ENCODE data around the gene RBCK1.
"Not testable (repeated sequence)": the region's sequence is repeated elsewhere in the genome, so short reads cannot be mapped to it uniquely, and the experiment has no call there.

The RBCK1 gene

GRCh38 chr20:407953-408842 is at the start of gene RBCK1:
Gene RBCK1, plus strand, starts transcription at chr20:408299. Its CDS starts 459 bp downstream, at chr20:408758.
- DNase-seq (ENCODE audit: low read depth in 1 of 2, low spot score in 1 of 2) = peak; percentile 85 to 89

GRCh38 chr20:358891-359555 is 49.1 kb upstream of the RBCK1 start:
- no peak for DNase-seq (ENCODE audit: low read depth in 1 of 2, low spot score in 1 of 2)

GRCh38 chr20:361561-361960 is 46.5 kb upstream of the RBCK1 start:
- DNase-seq (ENCODE audit: low read depth in 1 of 2, low spot score in 1 of 2) = no peak

- no peak for DNase-seq (ENCODE audit: low read depth in 1 of 2, low spot score in 1 of 2)
Measured at GRCh38 chr20:362271-363254, 45.5 kb upstream of the RBCK1 start.

DNA sequence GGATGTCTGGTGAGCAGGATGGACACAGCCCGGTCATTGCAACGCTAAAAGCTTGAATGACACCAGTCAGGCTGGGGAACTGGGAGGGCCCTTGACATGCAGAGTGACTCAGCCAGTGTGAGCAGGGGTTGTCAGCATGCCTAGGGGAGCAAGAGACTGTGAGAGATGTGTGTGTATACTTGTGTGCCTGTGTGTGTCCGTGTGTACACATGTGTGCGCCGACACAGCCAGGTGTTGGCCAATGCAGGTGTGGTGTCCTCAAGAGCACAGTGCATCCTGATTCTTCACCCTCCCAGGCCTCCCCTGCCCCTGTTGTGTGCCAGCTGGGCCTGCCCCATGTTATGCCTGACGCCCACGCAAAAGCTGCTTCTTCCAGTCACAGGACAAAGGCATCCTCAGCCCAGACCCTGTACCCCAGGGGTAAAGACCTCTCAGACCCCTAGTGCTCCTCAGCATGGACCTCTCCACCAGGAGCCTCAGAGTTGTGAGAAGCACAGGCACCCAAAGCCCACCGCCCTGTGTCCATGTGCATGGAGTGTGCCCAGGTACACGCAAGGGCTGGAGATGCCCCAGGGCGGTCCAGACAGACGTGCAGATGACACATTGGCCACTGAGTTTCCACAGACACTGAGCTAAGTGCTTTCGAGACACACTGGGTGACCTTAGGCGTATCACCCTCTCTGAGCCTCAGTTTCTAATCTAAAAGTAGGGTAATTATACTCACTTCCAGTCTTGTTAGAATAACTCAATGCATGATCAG is 44.6 kb upstream of the RBCK1 start:
- DNase-seq (ENCODE audit: low read depth in 1 of 2, low spot score in 1 of 2) = no peak

GRCh38 chr20:364905-365794 is 42.9 kb upstream of the RBCK1 start:
- DNase-seq (ENCODE audit: low read depth in 1 of 2, low spot score in 1 of 2) = no peak

GRCh38 chr20:366041-366718 is 41.9 kb upstream of the RBCK1 start:
- DNase-seq (ENCODE audit: low read depth in 1 of 2, low spot score in 1 of 2) = no peak

DNA sequence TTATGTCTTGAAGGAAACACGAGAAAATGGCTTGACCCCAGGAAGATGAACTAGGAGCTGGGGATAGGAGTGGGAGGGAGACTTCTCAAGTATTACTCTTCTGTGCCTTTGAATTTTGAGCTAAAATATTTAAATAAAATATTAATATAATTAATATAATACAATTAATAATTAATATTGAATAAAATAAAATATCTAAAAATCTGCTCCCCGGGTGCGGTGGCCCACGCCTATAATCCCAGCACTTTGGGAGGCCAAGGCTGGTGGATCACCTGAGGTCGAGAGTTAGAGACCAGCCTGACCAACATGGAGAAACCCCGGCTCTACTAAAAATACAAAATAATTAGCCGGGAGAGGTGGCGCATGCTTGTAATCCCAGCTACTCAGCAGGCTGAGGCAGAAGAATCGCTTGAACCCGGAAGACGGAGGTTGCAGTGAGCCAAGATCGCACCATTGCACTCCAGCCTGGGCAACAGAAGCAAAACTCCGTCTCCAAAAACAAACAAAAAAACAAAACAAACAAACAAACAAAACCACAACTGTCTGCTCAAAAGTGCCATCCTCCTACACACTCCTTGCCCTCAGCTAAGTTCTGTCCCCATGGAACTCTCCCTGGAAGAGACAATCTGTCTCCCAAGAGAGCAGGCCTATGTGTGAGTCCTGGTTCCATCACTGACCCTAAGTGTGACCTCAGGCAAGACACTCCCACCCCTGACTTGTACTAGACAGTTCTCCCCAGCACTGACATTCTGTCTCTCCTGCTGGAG is 41.2 kb upstream of the RBCK1 start:
- no peak for DNase-seq (ENCODE audit: low read depth in 1 of 2, low spot score in 1 of 2)

- DNase-seq (ENCODE audit: low read depth in 1 of 2, low spot score in 1 of 2) = no peak
Measured at GRCh38 chr20:367486-367887, 40.6 kb upstream of the RBCK1 start.

DNA sequence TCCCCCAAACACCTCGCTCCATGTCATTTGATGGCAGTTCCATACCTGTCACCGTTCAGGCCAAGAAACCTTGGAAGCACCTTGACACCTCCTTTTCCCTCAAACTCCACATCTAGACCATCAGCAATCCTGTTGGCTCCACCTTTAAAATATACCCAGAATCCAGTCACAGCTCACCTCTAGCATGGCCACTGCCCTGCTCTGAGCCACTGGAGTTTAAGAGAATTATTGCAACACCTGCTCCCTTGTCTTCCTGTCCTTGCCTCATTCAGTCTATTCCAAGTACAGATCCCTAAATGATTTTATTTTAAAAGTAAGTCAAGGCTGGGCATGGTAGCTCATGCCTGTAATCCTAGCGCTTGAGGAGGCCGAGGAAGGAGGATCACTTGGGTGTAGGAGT is 39.2 kb upstream of the RBCK1 start:
- no peak for DNase-seq (ENCODE audit: low read depth in 1 of 2, low spot score in 1 of 2)

- no peak for DNase-seq (ENCODE audit: low read depth in 1 of 2, low spot score in 1 of 2)
Measured at GRCh38 chr20:370151-370600, 37.9 kb upstream of the RBCK1 start.

DNA sequence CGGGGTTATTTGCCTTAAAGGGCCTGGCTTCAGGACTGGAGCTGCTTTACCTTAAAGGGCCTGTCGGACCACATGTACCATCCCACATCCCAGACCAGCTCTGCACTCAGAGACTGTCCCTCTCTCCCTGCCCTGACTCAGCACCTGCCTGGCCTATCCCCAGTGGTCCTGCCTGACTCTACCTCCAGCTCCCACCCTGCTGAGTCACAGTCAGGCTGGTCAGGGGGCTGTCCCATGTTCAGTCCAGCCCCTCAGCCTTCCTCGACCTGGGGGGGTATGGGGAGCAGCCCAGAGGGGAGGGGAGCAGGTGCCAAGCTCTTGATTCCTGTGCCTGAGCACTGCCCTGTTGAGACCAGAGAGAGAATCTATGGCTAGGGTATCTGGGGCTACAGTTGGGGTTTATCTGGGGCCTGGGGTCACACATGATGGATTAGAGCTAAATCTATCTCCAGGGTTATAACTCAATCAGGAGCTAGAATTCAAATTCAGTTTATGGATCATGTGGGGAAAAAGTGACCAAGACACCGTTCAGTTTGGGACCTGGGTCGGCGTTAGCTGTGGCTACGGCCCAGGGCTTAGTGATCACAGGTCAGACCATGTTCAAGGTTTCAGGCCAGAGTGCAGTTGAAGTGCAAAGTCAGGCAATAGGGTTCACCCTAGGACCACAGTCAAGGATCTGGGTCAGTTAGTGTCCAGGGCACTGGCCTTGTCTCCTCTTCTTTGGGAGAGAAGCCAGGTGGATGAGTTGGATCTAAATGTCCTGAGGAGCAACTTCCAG is 36.9 kb upstream of the RBCK1 start:
- DNase-seq (ENCODE audit: low read depth in 1 of 2, low spot score in 1 of 2) = no peak

DNA sequence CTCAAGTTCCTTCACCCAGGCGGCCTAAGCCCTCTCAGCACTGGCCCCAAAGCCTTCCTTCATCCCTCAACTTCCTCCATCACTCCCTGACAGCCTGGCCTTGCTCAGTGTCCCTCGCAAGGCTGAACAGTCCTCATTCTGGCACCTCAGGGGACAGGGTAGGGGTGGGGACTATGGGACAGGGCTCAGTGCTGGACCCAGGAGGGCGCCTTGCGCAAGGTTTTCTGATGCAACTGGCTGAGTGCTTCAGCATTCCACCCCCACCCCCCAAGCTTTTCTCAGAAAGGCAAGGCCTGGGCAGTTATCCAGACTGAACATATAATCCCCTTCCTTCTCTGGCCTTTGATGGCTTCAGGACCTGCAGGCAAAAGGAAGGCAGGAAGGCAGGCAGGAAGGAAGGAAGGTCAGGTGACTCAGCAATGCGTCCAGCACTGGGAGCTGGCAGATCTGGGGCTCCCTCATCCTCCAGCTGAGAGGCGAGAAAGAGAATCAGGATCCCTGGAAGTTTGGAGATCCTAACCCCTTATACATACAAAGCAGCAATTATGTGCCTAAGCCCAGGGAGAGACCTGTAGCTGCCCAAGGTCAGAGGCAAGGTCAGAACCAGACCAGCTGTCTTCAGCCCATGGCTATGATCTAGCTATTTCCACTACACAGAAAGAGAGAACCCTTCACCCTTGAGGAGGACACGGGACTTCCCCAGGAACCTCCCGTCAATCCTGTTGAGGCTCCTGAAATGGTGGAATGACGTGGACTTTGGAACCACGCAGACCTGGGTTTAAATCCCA is 36.1 kb upstream of the RBCK1 start:
- DNase-seq (ENCODE audit: low read depth in 1 of 2, low spot score in 1 of 2) = no peak

GRCh38 chr20:372543-373082 is 35.5 kb upstream of the RBCK1 start:
- DNase-seq (ENCODE audit: low read depth in 1 of 2, low spot score in 1 of 2) = not testable (repeated sequence)

DNA sequence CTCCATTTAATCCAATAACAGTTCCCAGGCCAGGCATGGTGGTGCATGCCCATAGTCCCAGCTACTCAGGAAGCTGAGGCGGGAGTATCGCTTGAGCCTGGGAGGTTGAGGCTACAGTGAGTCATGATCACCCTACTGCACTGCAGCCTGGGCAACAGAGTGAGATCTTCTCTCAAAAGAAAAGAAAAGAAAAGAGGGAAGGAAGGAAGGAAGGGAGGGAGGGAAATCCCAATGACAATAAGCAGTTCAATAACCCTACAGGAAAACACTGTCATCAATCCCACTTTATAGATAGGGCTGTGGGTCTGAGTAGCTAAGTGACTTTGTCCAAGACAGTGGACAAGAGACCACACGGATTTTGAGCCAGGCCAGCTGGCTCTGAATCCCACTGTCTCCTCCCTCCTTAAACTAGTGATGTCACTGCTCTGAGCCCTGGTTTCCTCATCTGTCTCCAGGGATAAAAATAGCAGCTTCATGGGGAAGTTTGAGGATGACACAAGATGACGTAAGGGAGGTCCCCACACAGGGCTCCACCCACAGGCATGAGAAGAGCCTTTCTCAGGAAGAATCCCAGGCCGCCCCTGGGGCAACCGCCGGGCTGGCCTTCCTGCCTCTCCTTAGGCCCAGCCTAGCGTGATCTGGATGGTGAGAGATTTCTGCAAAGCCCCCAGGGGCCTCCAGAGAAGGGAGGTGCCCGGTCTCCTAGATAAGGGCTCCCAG is 34.8 kb upstream of the RBCK1 start:
- no peak for DNase-seq (ENCODE audit: low read depth in 1 of 2, low spot score in 1 of 2)

Data from activated CD4-positive, alpha-beta T cell treated with anti-CD3 and anti-CD28 coated beads, Interleukin-2, amount 50 U/mL, for 24 hours (primary cell).